ENCODE measurements around the gene HPX. TPM values are rescaled to one million over a fixed set of nuclear protein-coding genes. Genes with fewer than 3 reads are reported as not detected.

HPX gene
- total RNA-seq, 2 donors from 2014 or later: 1.2 to 1.7 TPM

DNA sequence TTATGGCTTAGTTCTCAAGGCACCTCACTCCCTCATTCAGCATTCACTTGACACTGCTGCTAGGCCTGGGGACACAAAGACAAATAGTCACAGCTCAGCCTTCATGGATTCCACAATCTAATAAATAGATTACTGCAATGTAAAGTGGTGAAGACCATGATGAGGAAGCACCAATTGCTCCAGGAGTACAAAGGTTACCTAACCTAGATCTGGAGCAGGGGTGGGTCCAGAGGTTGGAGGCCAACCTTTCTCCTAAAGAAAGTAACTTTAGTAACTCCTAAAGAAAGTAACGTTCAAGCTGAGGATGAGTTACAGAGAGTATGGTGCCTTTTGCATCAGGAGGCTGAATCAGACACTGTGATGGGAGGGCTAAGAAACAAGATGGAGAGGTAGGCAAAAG is 28.8 kb upstream of the HPX start:
- intact Hi-C loops (cut with DNase I): no loop called here
- no peak for DNase-seq (ENCODE audit: low spot score)

DNA sequence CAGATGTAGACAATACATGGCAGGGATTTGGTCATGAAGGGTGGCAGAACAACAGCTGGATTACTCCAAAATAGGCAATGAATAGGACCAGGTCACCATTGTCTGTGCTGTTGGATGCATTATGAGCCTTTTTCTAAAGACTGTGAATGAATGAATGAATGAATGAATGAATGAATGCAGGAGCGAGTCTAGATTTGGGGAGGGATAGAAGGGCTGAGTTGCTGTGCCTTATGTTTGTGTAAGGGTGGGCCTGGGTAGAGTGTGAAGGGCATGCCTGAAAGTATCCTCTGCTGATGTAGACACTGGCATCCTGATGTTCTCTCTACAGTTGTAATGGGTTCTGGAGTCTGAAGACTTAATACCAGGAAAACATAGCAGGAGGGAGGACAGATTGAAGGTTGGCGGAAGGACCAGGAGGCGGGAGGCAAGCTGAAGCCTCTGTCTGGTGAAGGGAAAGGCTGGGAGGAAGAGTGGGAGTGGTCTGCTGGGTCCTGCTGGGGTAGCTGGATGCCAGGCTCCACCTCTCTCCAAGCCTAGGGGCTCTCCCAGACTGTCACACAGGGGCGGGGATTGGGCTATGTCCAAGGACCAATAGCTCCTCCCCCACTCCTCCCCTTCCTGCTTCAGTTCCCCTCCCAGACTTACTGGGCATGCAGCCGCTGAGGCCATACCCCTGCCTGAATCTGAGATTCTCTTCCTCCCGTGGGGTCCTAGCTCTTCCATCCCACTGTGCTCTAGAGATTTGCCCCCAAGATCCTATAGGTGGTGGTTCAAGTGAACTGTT is 28.1 kb upstream of the HPX start:
- peak; percentile 96 for DNase-seq (ENCODE audit: low spot score)
- intact Hi-C loops (cut with DNase I): no loop called here

DNA sequence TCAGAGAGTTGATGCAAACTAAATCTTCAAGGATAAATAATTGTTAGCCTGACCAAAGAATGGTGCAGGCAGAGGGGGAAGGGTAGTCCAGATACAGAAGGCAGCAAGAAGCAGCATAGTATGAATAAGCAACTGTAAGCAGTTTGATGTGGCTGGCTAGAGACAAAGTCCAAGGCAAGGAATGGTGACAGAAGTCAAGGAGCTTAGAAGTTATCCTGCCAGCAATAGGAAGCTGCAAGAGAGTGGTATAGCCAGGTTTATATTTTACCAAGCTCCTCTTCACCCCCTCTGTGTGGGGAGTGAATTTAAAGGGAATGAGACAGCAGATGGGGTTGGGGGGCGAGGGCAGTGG is 18.3 kb upstream of the HPX start:
- intact Hi-C loops (cut with DNase I): no loop called here
- DNase-seq (ENCODE audit: low spot score): no peak

DNA sequence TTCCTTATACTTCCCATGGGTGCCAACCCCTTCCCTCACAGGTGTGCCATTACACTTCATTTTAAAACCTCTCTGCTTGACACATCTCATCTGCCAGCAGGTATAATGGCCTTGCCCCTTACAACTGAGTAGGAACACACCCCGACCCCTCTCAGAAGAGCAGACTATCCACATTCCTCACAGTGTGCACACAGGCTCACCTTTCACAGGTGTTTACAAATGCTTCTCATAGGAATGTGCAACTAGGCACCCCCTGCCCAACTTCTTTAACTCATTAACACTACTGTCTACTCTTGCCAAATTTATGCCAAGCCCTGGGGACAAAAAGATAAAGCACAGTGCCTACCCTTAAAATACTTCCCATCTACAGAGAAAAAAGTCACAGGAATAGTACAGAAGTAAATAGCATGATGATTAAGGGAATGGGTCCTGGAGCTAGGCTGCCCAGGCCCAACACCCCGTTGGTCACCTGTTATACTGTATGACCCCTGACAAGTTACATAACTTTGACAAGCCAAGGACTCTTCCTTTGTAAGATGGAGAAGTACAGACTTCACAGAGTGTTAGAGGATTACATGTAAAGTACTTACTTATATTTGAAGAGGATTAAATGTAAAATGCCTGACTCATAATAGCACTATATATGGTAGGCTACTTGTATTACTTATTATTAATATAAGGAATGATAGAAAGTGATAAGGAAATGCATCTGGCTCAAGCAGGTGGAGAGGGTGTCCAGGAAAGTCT is 17.7 kb upstream of the HPX start:
- intact Hi-C loops (cut with DNase I): no loop called here

DNA sequence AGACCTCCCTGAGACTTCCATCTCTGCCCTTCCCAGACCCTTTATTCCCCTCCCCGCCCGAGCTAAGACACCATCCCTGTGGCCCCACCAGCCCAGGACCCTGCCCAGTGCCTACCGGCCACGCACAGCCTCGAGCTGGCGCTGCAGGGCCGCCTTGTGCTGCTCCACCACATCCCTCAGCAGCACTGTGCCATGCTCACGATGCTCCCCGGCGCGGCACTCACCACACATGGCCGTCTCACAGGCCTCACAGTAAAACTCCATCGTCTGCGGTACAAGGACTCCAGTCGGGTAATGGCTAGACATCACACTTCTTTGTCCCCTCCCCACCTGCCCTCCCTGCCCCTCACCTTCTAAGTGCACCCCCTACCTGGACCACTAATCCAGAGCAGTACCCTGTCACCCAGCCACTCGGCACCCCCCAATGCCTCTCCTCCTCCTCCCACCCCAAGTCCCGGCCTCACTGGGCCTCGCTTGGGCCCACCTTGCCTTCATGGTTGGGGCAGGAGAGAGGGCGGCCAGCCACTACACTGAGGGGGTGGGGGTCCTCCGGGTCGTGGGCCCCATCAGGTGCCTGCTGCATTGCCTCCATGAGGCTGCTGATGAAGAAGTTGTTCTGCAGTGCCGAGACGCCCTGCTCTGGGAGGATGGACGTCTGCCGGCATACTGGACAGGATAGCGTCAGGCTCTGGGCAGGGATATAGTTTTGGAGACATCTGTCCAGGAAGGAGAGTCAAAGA is 17.0 kb upstream of the HPX start:
- no peak for DNase-seq (ENCODE audit: low spot score)
- intact Hi-C loops (cut with DNase I): no loop called here

More for the DNA sequence above, 17.7 kb upstream of the HPX start:
- DNase-seq (ENCODE audit: low spot score): no peak

DNA sequence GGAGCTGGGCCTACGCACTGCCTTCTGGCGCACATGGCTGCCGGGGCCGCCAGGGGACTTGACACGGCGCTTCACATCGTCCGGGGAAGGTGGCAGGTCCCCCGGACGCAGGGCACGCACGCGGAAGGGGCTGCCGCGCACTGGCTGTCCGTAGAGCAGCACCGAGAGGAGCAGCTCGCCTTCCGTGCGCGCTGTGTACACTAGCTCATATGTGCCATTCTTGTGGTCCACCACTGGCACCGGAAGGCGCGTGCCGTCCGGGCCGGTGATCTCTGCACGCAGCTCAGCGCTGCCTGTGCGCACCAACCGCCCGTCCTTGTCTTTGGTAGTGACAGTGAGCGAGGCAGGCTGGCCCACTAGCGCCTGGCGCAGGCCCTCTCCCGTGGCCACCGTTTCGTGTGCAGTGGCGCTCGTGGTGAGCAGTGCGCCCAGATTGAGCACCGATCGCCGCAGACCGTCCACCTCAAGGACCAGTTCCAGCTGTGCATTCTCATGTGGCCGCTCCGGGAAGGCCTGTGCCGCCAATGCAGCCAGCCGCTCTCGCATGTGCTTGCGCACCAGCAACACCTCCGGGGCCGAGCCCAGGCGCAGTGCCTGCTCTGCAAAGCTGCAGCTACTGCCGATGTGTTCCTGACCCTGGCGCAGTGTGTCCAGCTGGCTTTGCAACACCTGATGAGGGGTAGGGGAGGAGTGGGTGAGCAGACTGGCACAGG is 15.7 kb upstream of the HPX start:
- intact Hi-C loops (cut with DNase I): no loop called here
- no peak for DNase-seq (ENCODE audit: low spot score)

DNA sequence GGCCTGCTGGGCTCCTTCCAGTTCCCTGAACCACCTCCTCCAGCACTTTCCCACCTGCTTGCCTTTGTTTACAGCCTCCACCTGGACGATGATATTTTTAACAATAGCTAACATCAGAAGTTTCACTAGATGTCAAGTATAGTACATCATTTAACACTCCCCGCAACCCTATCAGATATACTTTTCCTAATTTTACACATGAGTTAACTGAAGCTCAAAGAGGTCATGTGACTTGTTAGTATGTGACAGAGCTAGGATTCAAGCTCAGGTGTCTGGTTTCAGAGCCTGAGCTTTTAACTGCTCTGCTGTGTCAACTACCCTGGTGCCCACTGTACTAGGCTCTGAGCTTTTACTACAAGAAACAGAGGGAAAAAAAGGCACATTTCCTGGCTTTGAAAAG is 14.3 kb upstream of the HPX start:
- no peak for DNase-seq (ENCODE audit: low spot score)
- intact Hi-C loops (cut with DNase I): no loop called here

DNA sequence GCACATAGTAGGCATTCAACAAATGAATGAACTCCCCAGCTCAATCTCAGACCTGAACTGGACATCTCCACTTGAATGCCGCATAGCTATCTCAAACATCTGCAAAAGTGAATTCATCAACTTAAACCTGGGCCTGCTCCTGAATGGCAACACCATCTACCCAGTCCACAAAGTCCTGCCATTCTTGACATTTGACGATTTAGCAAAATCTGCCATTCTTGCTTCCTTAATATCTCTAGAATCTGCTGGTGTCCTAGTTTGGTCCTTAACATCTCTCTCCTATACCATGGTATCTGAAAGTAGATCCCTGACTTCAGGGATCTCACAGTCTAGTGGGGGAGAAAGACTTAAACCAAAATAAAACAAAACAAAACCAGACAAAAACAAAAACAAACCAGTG is 12.4 kb upstream of the HPX start:
- intact Hi-C loops (cut with DNase I): no loop called here
- no peak for DNase-seq (ENCODE audit: low spot score)

DNA sequence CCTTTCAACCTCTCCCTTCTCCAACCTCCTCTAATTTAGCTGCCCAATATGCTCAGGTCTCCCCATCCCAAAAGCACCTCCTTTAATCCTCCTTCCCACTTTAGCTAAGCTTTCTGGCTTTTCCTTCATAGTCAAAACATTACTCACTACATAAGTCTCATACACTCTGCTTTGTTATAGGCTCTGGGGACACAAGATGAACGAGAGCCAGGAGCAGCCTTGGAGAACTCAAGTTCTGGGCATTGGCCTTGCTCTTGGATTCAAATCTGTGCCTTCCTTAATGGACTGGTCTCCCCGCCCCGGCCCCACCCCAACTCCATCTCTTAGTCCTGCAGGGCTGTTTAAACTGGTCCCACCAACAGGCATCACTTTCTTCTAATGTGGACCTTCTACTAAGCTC is 11.4 kb upstream of the HPX start:
- no peak for DNase-seq (ENCODE audit: low spot score)
- intact Hi-C loops (cut with DNase I): no loop called here

DNA sequence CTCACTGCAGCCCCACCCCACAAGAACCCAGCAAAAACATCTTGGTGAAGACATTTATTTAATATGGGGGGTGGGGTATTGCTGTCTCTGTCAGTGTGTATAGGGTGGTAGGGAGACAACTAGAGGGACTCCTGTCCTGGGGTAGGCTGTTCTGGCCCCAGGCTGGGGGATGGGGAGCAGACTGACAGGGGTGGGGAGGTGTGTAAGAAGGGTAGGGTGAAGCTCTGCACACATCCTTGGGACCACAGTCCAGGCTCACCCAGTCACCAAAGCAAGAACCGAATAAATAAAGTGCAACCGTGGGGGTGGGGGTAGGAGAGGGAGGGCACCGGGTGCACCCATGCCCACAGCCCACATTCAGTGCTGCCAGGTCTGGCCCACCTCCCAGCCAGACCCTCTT is 7.8 kb upstream of the HPX start:
- no peak for DNase-seq (ENCODE audit: low spot score)
- intact Hi-C loops (cut with DNase I): no loop called here

DNA sequence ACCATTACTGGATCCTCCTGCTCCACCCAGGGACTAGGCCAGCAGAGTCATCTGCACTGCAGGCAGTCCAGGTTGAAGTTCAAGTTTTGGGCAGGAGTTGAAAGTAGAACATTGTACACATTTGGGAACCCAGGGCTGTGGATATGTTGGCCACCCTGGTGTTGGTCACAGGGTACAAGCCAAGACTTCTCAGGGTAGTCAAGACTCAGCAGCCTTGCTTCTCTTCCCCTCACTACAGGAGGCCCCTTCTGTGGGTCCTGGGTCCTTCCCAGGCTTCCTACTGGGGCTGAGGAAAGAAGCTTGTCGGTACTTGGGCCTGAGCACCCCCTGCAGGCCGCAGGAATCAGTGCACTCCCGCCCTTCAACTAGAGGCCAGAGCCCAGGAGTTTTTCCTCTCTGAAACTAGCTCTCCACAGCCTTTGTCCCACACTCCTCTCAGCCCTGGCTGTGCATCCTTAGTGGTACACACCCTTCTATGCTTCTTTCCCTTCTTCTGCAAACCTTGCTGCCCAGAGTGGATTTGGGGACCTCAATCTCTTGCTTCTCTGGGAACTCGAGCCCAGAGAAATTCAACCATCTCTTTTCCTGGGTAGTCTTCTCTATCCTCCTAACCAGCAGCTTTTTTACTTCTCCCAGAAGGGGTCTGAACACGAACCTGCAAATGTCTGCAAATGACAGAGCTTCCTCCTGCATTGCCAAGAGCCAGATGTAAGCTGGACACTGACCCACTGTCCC is 2.6 kb upstream of the HPX start:
- intact Hi-C loops (cut with DNase I): loop anchor here in 1 of 2 donors (2.0 kb wide), 1 partner anchor 65 kb away; no protein-coding TSS in a partner anchor
- no peak for DNase-seq (ENCODE audit: low spot score)

DNA sequence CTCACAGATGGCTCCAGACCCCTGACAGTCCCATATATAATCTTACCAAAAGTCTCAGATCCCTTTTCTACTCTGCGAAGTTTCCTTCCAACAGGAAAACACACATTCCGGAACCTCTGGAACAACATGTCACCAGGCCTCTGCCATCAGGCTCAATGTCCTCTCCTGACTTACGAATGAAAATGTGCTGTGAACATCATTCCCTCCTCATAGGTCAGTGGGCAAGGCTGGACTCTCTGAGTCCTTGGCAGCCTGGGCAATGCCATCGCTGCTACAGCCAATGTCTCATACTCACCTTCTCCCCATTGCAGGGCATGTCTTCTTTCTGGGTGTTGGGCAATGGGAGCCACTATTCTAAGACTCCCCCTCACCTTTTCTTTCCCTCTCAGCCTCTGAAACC is 1.7 kb upstream of the HPX start:
- intact Hi-C loops (cut with DNase I): loop anchor here in 1 of 2 donors (2.0 kb wide), 1 partner anchor 64 kb away; no protein-coding TSS in a partner anchor
- no peak for DNase-seq (ENCODE audit: low spot score)

DNA sequence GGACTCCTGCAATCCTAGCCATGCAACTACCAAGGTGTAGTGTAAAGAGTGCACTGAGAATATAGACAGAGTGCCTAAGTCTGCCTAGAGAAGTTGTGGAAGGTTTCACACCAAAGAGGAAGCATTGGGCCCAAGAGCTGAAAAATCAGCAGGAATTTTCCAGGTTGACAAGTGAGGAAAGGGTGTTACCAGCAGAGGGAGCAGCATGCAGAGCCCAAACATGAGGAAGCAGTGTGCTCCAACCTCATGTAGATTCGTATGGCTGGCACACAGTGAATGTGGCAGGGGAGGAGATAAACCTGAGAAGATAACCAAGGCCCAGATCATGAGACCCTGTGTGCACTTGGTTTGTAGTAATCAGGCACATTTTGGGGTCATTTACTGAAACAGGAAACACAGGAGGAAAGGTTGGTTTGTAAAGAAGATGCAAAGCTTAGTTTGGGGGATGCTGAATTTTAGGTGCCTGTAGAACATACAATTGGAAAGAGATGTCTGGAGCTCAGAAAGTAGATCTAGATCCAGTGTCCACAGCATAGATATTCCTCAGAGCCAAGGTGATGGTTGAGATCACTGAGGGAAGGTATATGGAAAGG is 1.7 kb downstream of the HPX start:
- DNase-seq (ENCODE audit: low spot score): no peak
- intact Hi-C loops (cut with DNase I): loop anchor here in 1 of 2 donors (10.0 kb wide), 1 partner anchor 54 kb away; no protein-coding TSS in a partner anchor

DNA sequence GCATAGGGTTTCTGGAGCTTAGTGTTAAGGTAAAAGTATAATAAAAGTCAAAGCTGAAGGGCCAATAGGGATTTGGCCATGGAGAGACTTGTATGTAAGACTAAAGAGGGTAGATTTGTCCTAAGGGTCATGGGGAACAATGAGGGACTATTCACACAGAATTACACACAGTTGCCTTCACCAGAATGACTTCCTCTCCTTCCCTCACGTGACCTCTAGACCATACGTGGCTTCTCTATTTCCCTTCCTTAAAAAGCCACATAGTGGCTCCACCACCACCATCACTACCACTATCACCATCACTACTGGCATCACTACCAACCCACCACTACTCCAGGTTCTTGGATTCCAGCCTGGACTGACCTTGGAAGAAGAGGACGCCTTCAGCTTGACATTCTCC is 2.8 kb downstream of the HPX start:
- intact Hi-C loops (cut with DNase I): loop anchor here in 1 of 2 donors (10.0 kb wide), 1 partner anchor 53 kb away; no protein-coding TSS in a partner anchor
- no peak for DNase-seq (ENCODE audit: low spot score)

DNA sequence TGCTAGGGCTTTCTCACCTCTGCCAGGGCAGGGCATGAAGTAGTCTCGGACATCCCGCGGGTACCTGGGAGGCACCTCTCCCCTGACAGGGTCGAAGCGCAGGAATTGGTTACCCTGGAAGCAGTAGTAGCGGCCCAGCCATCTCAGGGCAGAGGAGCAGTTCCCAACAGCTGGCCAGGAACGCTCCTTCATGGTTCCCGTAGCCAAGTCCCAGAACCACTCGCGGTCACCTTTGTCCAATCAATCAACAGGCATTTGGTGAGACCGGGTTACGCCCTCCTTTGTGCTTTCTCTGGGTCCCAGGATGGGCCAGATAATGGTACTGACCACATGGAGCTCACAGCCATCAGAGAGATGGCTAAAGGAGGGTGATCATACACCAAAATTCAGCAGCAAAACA is 3.4 kb downstream of the HPX start:
- no peak for DNase-seq (ENCODE audit: low spot score)
- intact Hi-C loops (cut with DNase I): loop anchor here in 1 of 2 donors (10.0 kb wide), 1 partner anchor 53 kb away; no protein-coding TSS in a partner anchor

DNA sequence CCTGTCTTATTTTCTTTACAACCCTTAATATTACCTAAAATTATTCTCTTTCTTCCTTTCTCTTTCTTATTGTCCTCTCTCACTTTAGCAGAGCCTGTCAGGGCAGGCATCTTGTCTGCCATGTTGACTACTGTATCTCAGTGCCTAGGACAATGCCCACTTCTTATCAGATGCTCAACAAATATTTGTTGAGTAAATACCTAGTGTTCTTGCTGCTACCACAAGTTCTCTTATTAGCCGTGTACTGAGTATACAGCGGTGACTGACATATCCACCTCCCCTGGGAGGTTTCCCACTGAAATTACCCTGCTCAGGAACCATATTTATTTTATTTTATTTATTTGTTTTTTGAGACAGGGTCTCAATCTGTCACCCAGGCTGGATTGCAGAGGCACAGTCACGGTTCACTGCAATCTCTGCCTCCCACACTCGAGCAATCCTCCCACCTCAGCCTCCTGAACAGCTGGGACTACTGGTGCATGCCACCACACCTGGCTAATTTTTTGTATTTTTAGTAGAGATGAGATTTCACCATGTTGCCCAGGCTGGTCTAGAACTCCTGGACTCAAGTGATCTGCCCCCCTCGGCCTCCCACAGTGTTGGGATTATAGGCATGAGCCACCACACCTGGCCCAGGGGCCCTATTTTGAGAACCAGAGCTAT is 6.7 kb downstream of the HPX start:
- intact Hi-C loops (cut with DNase I): loop anchor here in 1 of 2 donors (10.0 kb wide), 1 partner anchor 49 kb away; no protein-coding TSS in a partner anchor
- no peak for DNase-seq (ENCODE audit: low spot score)

DNA sequence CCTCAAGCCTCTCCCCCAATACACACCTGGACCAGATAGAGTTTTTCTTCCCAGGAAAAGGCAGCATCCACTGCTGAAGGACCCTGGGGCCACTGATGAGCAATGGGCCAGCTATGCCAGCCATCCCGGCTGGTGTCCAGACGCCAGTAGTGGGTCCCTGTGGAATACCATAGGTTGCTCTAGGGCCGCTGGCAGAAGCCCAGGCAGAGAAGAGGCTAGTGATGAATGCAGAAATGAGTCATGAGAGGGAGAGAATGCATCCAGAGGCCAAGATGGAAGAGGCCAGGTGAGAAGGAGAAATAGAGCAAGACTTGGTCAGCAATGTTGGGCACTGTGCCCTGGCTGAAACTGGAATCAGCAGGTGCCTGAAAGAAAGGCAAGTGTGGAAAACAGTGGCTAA is 8.9 kb downstream of the HPX start:
- DNase-seq (ENCODE audit: low spot score): no peak
- intact Hi-C loops (cut with DNase I): loop anchor here in 1 of 2 donors (10.0 kb wide), 1 partner anchor 47 kb away; no protein-coding TSS in a partner anchor

DNA sequence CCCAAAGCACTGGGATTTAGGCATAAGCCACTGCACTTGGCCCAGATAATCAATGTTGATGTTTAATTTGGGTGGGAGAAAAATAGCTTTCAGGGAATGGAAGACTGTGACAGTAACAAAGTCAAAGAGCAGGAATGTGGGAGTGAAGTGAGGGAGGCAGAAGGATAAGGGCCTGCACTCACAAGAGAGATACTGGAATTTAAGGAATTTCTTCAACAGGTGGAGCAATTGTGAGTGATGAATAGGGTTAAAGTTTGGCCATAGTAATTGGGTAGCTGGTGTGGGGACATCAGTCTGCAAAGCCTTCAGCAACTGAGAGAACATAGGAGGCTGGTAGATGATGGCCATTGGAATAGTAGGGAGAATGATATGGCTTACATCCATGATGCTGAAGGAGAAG is 13.3 kb downstream of the HPX start:
- intact Hi-C loops (cut with DNase I): loop anchor here in 1 of 2 donors (5.0 kb wide), 1 partner anchor 580 kb away; no protein-coding TSS in a partner anchor
- DNase-seq (ENCODE audit: low spot score): no peak

Measured in posterior vena cava (tissue), 2 donors.